K562 (cell line): Measurements from ENCODE around the gene PRR35.
A peak's percentile ranks its signal among the peaks of the same experiment; 100 is the strongest.

Experiments used
- CBFB ChIP-seq: sonication (generic); formaldehyde crosslinking; IDR thresholded peaks from 2 replicates; pipeline ENCODE4 v1.4.0; 2020; ENCODE audit warnings: mild to moderate bottlenecking, missing genetic modification reagents
- CBX3 ChIP-seq, 2 experiments: IDR thresholded peaks; 1 replicate in 1 of 2; 2 replicates in 1 of 2; pipeline ENCODE4 v1.6.1; 2012; ENCODE audit warnings: inconsistent platforms in 2 of 2, low read length in 2 of 2, borderline replicate concordance in 1 of 2, control low read depth in 1 of 2
- EP300 ChIP-seq: IDR thresholded peaks from 2 replicates; pipeline ENCODE4 v1.6.1; 2012; ENCODE audit warnings: low read length, improper control_type of control experiment
- HCFC1 ChIP-seq: IDR thresholded peaks from 2 replicates; pipeline ENCODE4 v1.6.1; 2012; ENCODE audit warnings: low read depth, low read length, improper control_type of control experiment
- MAZ ChIP-seq, 2 experiments: fragments of 450-650 bp in 1 of 2; sonication (generic) in 1 of 2; formaldehyde crosslinking; IDR thresholded peaks in 1 of 2; conservative IDR thresholded peaks in 1 of 2; 2 replicates each; pipeline versions ENCODE4 v1.4.0 to v1.5.0; 2020; ENCODE audit warnings: mild to moderate bottlenecking in 1 of 2, missing genetic modification reagents in 1 of 2
- MED1 ChIP-seq: sonication (generic); formaldehyde crosslinking; IDR thresholded peaks from 2 replicates; pipeline ENCODE4 v1.8.1; 2023; ENCODE audit warnings: missing genetic modification reagents, borderline replicate concordance
- NR3C1 ChIP-seq: sonication (generic); formaldehyde crosslinking; IDR thresholded peaks from 2 replicates; pipeline ENCODE4 v1.8.1; 2022; ENCODE audit warnings: missing genetic modification reagents
- POLR2A ChIP-seq: fragments of 450-650 bp; conservative IDR thresholded peaks from 2 replicates; pipeline ENCODE4 v1.6.1; 2016
- RAD21 ChIP-seq, 2 experiments: fragments of 250-450 bp in 1 of 2; fragments of 450-650 bp in 1 of 2; sonication (Bioruptor Pico) in 1 of 2; formaldehyde crosslinking in 1 of 2; IDR thresholded peaks in 1 of 2; conservative IDR thresholded peaks in 1 of 2; 2 replicates each; pipeline versions ENCODE4 v1.4.0 to v1.8.0; 2020 to 2022; ENCODE audit warnings: mild to moderate bottlenecking in 2 of 2, moderate library complexity in 1 of 2
- YY1 ChIP-seq, 3 experiments: IDR thresholded peaks; 2 replicates each; pipeline ENCODE4 v1.6.1; 2011; ENCODE audit warnings: low read length in 2 of 3, mild to moderate bottlenecking in 2 of 3, moderate library complexity in 2 of 3, borderline replicate concordance in 1 of 3, control low read depth in 1 of 3, low read depth in 1 of 3; ENCODE audit not compliant: insufficient read depth in 3 of 3, insufficient replicate concordance in 2 of 3, control insufficient read depth in 1 of 3, insufficient read length in 1 of 3; ENCODE audit errors: extremely low read depth in 1 of 3
- ZNF12 ChIP-seq: sonication (generic); formaldehyde crosslinking; IDR thresholded peaks from 2 replicates; pipeline ENCODE4 v1.4.0; 2020; ENCODE audit warnings: mild to moderate bottlenecking, missing genetic modification reagents
- TF ChIP-seq, protein P1 (sequence below): fragments of 450-650 bp; IDR thresholded peaks from 2 replicates; pipeline ENCODE4 v1.6.1; 2016; ENCODE audit warnings: missing biosample characterization, missing genetic modification characterization

DNA sequence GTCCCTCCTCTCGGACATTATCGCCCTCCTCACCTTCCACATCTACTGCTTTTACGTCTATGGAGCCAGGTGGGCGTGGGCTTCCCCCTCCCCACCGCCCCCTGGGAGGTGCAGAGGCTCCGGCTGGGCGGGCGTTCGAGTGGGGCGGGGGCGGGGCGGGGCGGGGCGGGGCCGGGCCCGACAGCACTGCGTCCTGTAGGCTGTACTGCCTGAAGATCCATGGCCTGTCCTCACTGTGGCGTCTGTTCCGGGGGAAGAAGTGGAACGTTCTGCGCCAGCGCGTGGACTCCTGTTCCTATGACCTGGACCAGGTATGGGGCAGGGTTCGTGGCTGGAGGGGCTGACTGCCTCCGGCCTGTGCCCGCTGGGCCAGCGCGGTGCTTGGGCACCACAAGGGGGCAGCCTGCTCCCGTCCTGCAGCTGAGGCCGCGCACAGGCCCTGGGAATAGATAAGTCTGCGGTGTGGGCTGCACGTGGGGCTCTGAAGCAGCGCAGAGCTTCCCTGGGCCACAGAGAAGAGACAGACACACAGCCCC lies 18.7 kb downstream of the PRR35 start:
- TF ChIP-seq CBFB (CRISPR knock-in tag) (peak; percentile 99), CBX3 (IDR thresholded peaks at IDR 0.05; ENCODE audit: borderline replicate concordance in 1 of 2, low read length in 2 of 2) (peak in 1 of 2 experiments; percentile 81; a peak in 1 of 3 replicates), NR3C1 (CRISPR knock-in tag) (no peak), POLR2A (no peak; the same call in 1 of the 2 replicates), RAD21 (CRISPR knock-in tag; conservative IDR thresholded peaks at IDR 0.05 in 1 of 2, IDR thresholded peaks at IDR 0.05 in 1 of 2) (peak; percentile 88 to 92), MED1 (CRISPR knock-in tag) (no peak), MAZ (CRISPR knock-in tag; conservative IDR thresholded peaks at IDR 0.05 in 1 of 2, IDR thresholded peaks at IDR 0.05 in 1 of 2) (peak; percentile 79 to 94), ZNF12 (CRISPR knock-in tag) (no peak), EP300 (0 out of 2 replicates have a peak, but pooled peaks have one; percentile 16), YY1 (IDR thresholded peaks at IDR 0.05; ENCODE audit: borderline replicate concordance in 1 of 3, control insufficient read depth in 1 of 3, extremely low read depth in 1 of 3, insufficient read depth in 3 of 3, insufficient read length in 1 of 3, insufficient replicate concordance in 2 of 3, low read depth in 1 of 3, low read length in 2 of 3) (peak in 1 of 3 experiments; percentile 65), HCFC1 (0 out of 2 replicates have a peak, but pooled peaks have one; percentile 17)
- TF ChIP-seq, protein P1, sequence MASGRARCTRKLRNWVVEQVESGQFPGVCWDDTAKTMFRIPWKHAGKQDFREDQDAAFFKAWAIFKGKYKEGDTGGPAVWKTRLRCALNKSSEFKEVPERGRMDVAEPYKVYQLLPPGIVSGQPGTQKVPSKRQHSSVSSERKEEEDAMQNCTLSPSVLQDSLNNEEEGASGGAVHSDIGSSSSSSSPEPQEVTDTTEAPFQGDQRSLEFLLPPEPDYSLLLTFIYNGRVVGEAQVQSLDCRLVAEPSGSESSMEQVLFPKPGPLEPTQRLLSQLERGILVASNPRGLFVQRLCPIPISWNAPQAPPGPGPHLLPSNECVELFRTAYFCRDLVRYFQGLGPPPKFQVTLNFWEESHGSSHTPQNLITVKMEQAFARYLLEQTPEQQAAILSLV (tag): no peak
